Neuronal stem cell (in vitro differentiated cells): ENCODE results near the gene FGFBP3. TPM values are rescaled to one million over a fixed set of nuclear protein-coding genes. Genes with fewer than 3 reads are reported as not detected.

ENCODE experiments used
- small RNA-seq: library from polyadenylated mRNA; stranded (forward); fragments of <200 nt; extraction: miRNeasy Mini kit (QIAGEN cat#:217004); gene quantifications from one replicate; pipeline ENCODE3, GENCODE V24; 2013; ENCODE audit not compliant: insufficient read depth

Gene FGFBP3

Small RNAs within 50 kb of the gene (small RNA-seq; reads per million reads assigned to genes)
- not detected for gene AL359198.2
